ENCODE data around the gene CKAP2.
"Not testable (repeated sequence)": the region's sequence is repeated elsewhere in the genome, so short reads cannot be mapped to it uniquely, and the experiment has no call there.

The CKAP2 gene

GRCh38 chr13:52468487-52468886 is 13.2 kb downstream of the CKAP2 start:
- H3K4me3 Mint-ChIP-seq, H3K4me1 Mint-ChIP-seq, H3K27me3 Mint-ChIP-seq, DNase-seq, H3K27ac Mint-ChIP-seq, H3K9me3 Mint-ChIP-seq, CTCF ChIA-PET: not testable (repeated sequence)
- H3K36me3 Mint-ChIP-seq = peaks cover 65% of the 10 kb centered on the region

- peaks cover 19% of the 10 kb centered on the region for H3K36me3 Mint-ChIP-seq
- H3K9me3 Mint-ChIP-seq, H3K4me3 Mint-ChIP-seq, H3K4me1 Mint-ChIP-seq, CTCF ChIA-PET, H3K27me3 Mint-ChIP-seq, DNase-seq, H3K27ac Mint-ChIP-seq: not testable (repeated sequence)
Observed at GRCh38 chr13:52480677-52481428, 25.6 kb downstream of the CKAP2 start.

- DNase-seq, H3K27ac Mint-ChIP-seq, H3K4me1 Mint-ChIP-seq: not testable (repeated sequence)
Observed at GRCh38 chr13:52487078-52487477, 31.8 kb downstream of the CKAP2 start.

GRCh38 chr13:52488763-52489162 is 33.5 kb downstream of the CKAP2 start:
- H3K27me3 Mint-ChIP-seq, H3K27ac Mint-ChIP-seq, H3K4me1 Mint-ChIP-seq, H3K4me3 Mint-ChIP-seq, H3K36me3 Mint-ChIP-seq, H3K9me3 Mint-ChIP-seq, DNase-seq, CTCF ChIA-PET: not testable (repeated sequence)

More at GRCh38 chr13:52487078-52487477, 31.8 kb downstream of the CKAP2 start:
- H3K4me3 Mint-ChIP-seq, H3K9me3 Mint-ChIP-seq, H3K36me3 Mint-ChIP-seq, CTCF ChIA-PET, H3K27me3 Mint-ChIP-seq: not testable (repeated sequence)

- H3K4me1 Mint-ChIP-seq, H3K27ac Mint-ChIP-seq, H3K36me3 Mint-ChIP-seq, DNase-seq, H3K9me3 Mint-ChIP-seq, CTCF ChIA-PET, H3K4me3 Mint-ChIP-seq: not testable (repeated sequence)
- H3K27me3 Mint-ChIP-seq = peaks cover 12% of the 10 kb centered on the region
Observed at GRCh38 chr13:52491015-52491414, 35.7 kb downstream of the CKAP2 start.

GRCh38 chr13:52494241-52494640 is 39.0 kb downstream of the CKAP2 start:
- CTCF ChIA-PET, H3K9me3 Mint-ChIP-seq, H3K4me3 Mint-ChIP-seq, H3K36me3 Mint-ChIP-seq, H3K27ac Mint-ChIP-seq, DNase-seq: not testable (repeated sequence)
- H3K4me1 Mint-ChIP-seq = peaks cover 17% of the 10 kb centered on the region
- peaks cover 12% of the 10 kb centered on the region for H3K27me3 Mint-ChIP-seq

GRCh38 chr13:52497979-52498378 is 42.7 kb downstream of the CKAP2 start:
- not testable (repeated sequence) for H3K4me3 Mint-ChIP-seq, DNase-seq
- peak overlapping the region; percentile 76 for H3K27ac Mint-ChIP-seq

GRCh38 chr13:52502277-52502676 is 47.0 kb downstream of the CKAP2 start:
- H3K4me3 Mint-ChIP-seq, H3K27ac Mint-ChIP-seq, CTCF ChIA-PET, H3K36me3 Mint-ChIP-seq, H3K9me3 Mint-ChIP-seq, DNase-seq, H3K27me3 Mint-ChIP-seq: not testable (repeated sequence)
- H3K4me1 Mint-ChIP-seq = peaks cover 10% of the 10 kb centered on the region

More at GRCh38 chr13:52497979-52498378, 42.7 kb downstream of the CKAP2 start:
- CTCF ChIA-PET, H3K27me3 Mint-ChIP-seq, H3K9me3 Mint-ChIP-seq, H3K36me3 Mint-ChIP-seq: not testable (repeated sequence)
- H3K4me1 Mint-ChIP-seq = peaks cover 17% of the 10 kb centered on the region

GRCh38 chr13:52505843-52506242 is 50.6 kb downstream of the CKAP2 start:
- DNase-seq, H3K4me3 Mint-ChIP-seq, H3K27me3 Mint-ChIP-seq, H3K36me3 Mint-ChIP-seq, CTCF ChIA-PET, H3K9me3 Mint-ChIP-seq, H3K4me1 Mint-ChIP-seq, H3K27ac Mint-ChIP-seq: not testable (repeated sequence)

GRCh38 chr13:52509532-52509931 is 54.3 kb downstream of the CKAP2 start:
- not testable (repeated sequence) for H3K4me1 Mint-ChIP-seq

GRCh38 chr13:52510221-52510797 is 55.0 kb downstream of the CKAP2 start:
- H3K4me3 Mint-ChIP-seq, DNase-seq, H3K27ac Mint-ChIP-seq, H3K36me3 Mint-ChIP-seq, H3K27me3 Mint-ChIP-seq, H3K4me1 Mint-ChIP-seq, CTCF ChIA-PET: not testable (repeated sequence)
- H3K9me3 Mint-ChIP-seq = peaks cover 11% of the 10 kb centered on the region

More at GRCh38 chr13:52509532-52509931, 54.3 kb downstream of the CKAP2 start:
- H3K9me3 Mint-ChIP-seq = peaks cover 11% of the 10 kb centered on the region
- H3K4me3 Mint-ChIP-seq, CTCF ChIA-PET, H3K27me3 Mint-ChIP-seq, H3K27ac Mint-ChIP-seq, DNase-seq, H3K36me3 Mint-ChIP-seq: not testable (repeated sequence)

GRCh38 chr13:52511598-52511997 is 56.3 kb downstream of the CKAP2 start:
- DNase-seq, H3K27ac Mint-ChIP-seq, H3K4me3 Mint-ChIP-seq, H3K4me1 Mint-ChIP-seq, CTCF ChIA-PET, H3K36me3 Mint-ChIP-seq, H3K27me3 Mint-ChIP-seq: not testable (repeated sequence)
- peaks cover 11% of the 10 kb centered on the region for H3K9me3 Mint-ChIP-seq

GRCh38 chr13:52513957-52514596 is 58.8 kb downstream of the CKAP2 start:
- H3K4me1 Mint-ChIP-seq, H3K4me3 Mint-ChIP-seq, H3K27me3 Mint-ChIP-seq, CTCF ChIA-PET, H3K27ac Mint-ChIP-seq, H3K36me3 Mint-ChIP-seq: not testable (repeated sequence)
- peak; percentile 53 for DNase-seq
- H3K9me3 Mint-ChIP-seq = peaks cover 11% of the 10 kb centered on the region

- H3K36me3 Mint-ChIP-seq, H3K9me3 Mint-ChIP-seq, H3K27me3 Mint-ChIP-seq, H3K27ac Mint-ChIP-seq, DNase-seq, CTCF ChIA-PET, H3K4me1 Mint-ChIP-seq, H3K4me3 Mint-ChIP-seq: not testable (repeated sequence)
Observed at GRCh38 chr13:52523323-52523722, 68.0 kb downstream of the CKAP2 start.

All from activated naive CD4-positive, alpha-beta T cell treated with anti-CD3 and anti-CD28 coated beads, Interleukin-2, amount 10 ng/mL, durations not matched to agents 7 days and 5 days (primary cell).